ENCODE measurements around the gene TTLL1. TPM values are rescaled to one million over a fixed set of nuclear protein-coding genes. Genes with fewer than 3 reads are reported as not detected.

Gene TTLL1
- polyA plus RNA-seq, 6 donors from 2014 or later: 0.60 to 4.1 (median 2.7) TPM

Other genes with a start within 250 kb of the TTLL1 start
- 10 to 100 TPM; 24.2 to 48.6 (median 35.3) TPM for gene ARFGAP3, start 232.1 kb downstream of the TTLL1 start, polyA plus RNA-seq (ENCODE audit: low read depth in 6 of 6)
- gene PACSIN2, start 74.2 kb downstream of the TTLL1 start, polyA plus RNA-seq (ENCODE audit: low read depth in 6 of 6): 10 to 100 TPM; 30.9 to 43.4 (median 37.3) TPM
- gene BIK, start 21.4 kb upstream of the TTLL1 start, polyA plus RNA-seq (ENCODE audit: low read depth in 6 of 6): under 1 TPM in 3 of 6 donors, not detected in 3; 0.49 to 0.86 (median 0.78) TPM
- gene MCAT, start 54.0 kb upstream of the TTLL1 start, polyA plus RNA-seq (ENCODE audit: low read depth in 6 of 6): 10 to 100 TPM in 1 of 6 donors, 1 to 10 TPM in 5; 6.1 to 11.4 (median 7.6) TPM
- gene TSPO, start 62.2 kb upstream of the TTLL1 start, polyA plus RNA-seq (ENCODE audit: low read depth in 6 of 6): 100 to 1,000 TPM; 247 to 323 (median 288) TPM
- 10 to 100 TPM in 5 of 6 donors, 1 to 10 TPM in 1; 6.8 to 15.9 (median 11.6) TPM for gene TTLL12, start 97.7 kb upstream of the TTLL1 start, polyA plus RNA-seq (ENCODE audit: low read depth in 6 of 6)